Natural killer cell (primary cell): ENCODE measurements around the gene IL13RA1. TPM values are rescaled to one million over a fixed set of nuclear protein-coding genes. Genes with fewer than 3 reads are reported as not detected.

Source experiments
- ATAC-seq, 3 donors: fragments of 150-1000 bp in 2 of 3; fragments of 200-7000 bp in 1 of 3; cut with Tn5 transposase; 1 replicate in 1 of 3; 2 replicates in 2 of 3; pipeline ENCODE4 v1.10.0; 2021; ENCODE audit warnings: mild to moderate bottlenecking in 2 of 3, moderate library complexity in 2 of 3
- DNase-seq, 2 donors: peaks; one replicate each; pipeline versions ENCODE4 v3.0.0 to v3.0.0-alpha.2; 2013 to 2021; ENCODE audit warnings: mixed read lengths in 1 of 2
- H3K27ac ChIP-seq: one replicate; pipeline ENCODE4 v1.5.1; 2013; ENCODE audit warnings: mild to moderate bottlenecking, low read length
- H3K27me3 ChIP-seq: one replicate; pipeline ENCODE4 v1.6.1; 2013; ENCODE audit warnings: low read length; ENCODE audit not compliant: control insufficient read depth, insufficient read depth
- H3K36me3 ChIP-seq: one replicate; pipeline ENCODE4 v1.6.1; 2013; ENCODE audit warnings: low read length; ENCODE audit not compliant: control insufficient read depth, insufficient read depth
- H3K4me1 ChIP-seq: one replicate; pipeline ENCODE4 v1.6.1; 2013; ENCODE audit warnings: low read length; ENCODE audit not compliant: control insufficient read depth, insufficient read depth
- H3K4me3 ChIP-seq: one replicate; pipeline ENCODE4 v1.5.1; 2013; ENCODE audit warnings: low read length
- H3K9me3 ChIP-seq: one replicate; pipeline ENCODE4 v1.6.1; 2013; ENCODE audit warnings: low read length; ENCODE audit not compliant: control insufficient read depth, insufficient read depth
- H3K27ac Mint-ChIP-seq, 2 donors: one replicate each; pipeline ENCODE4 v1.8.0; 2022; ENCODE audit warnings: mild to moderate bottlenecking in 2 of 2, mixed read lengths in 2 of 2, moderate library complexity in 1 of 2
- H3K27me3 Mint-ChIP-seq, 2 donors: one replicate each; pipeline ENCODE4 v1.8.0; 2022; ENCODE audit warnings: low read depth in 2 of 2, mixed read lengths in 2 of 2
- H3K36me3 Mint-ChIP-seq: one replicate; pipeline ENCODE4 v1.8.0; 2022; ENCODE audit warnings: mixed read lengths
- H3K4me1 Mint-ChIP-seq, 2 donors: one replicate each; pipeline ENCODE4 v1.8.0; 2022; ENCODE audit warnings: mixed read lengths in 2 of 2
- H3K4me3 Mint-ChIP-seq: one replicate; pipeline ENCODE4 v1.8.0; 2022; ENCODE audit warnings: mild to moderate bottlenecking, moderate library complexity, mixed read lengths
- H3K9me3 Mint-ChIP-seq, 2 donors: one replicate each; pipeline ENCODE4 v1.8.0; 2022; ENCODE audit warnings: mixed read lengths in 2 of 2
- WGBS: methylation state at CpG from one replicate; pipeline ENCODE4 v1.1.7; 2013; ENCODE audit warnings: missing lambda C conversion rate; ENCODE audit not compliant: insufficient coverage; 5-methylcytosine and 5-hydroxymethylcytosine counted together
- intact Hi-C: fragments of 100-400 bp; cut with micrococcal nuclease; formaldehyde crosslinking; loops from one replicate; pipeline ENCODE4 v1.14.2; 2022
- total RNA-seq, 4 donors: library from RNA; stranded (reverse); fragments of 120-200 nt in 1 of 4; gene quantifications; one replicate each; pipeline versions ENCODE4 v1.2.3 to v1.2.4, GENCODE V29; 2013 to 2022
- TF ChIP-seq, protein P1 (sequence below): fragments of 200-600 bp; IDR thresholded peaks from one replicate; pipeline ENCODE4 v1.8.0; 2022; ENCODE audit warnings: antibody characterized with exemption

The IL13RA1 gene
- total RNA-seq, 3 donors from 2014 or later (not counting 1 experiment from before 2014, with no cell fraction given): 1.5 to 3.3 (median 2.4) TPM

DNA sequence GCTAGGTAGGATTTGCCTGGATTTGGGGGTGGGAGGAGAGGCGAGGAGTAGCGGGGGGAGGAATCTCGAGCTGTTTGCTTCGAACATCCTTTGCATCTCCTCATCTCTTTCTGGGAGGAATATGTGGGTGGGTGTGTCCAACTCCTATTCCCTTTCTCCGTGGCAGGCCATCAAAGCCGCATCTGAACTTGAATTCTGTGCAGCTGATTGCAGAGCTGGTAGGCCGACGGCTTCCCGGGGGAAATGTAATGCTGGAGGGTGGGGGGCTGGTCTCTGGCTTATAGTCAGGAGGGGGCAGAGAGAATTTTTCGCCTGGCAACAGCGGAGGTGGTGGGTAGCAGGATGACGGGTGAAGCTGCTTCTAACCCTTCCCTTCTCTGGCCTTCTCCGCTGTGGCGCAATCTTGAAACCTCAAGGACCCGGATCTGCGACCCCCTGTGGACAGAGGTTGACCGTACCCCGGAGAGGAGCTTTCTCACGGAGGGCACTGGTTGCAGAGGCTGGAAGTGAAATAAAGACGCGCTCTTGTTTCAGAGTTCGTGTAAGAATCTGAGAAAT is 96.8 kb downstream of the IL13RA1 start:
- Mint-ChIP-seq H3K4me3 (peak overlapping the region; percentile 55), H3K36me3 (no peaks in the 10 kb centered on the region), H3K27me3 (peaks cover 50 to 72% of the 10 kb centered on the region in 2 donors), H3K27ac (no peak overlapping the region), H3K4me1 (peaks cover 5 to 12% of the 10 kb centered on the region in 2 donors), H3K9me3 (no peaks in the 10 kb centered on the region)
- Histone ChIP-seq H3K27ac (no peak overlapping the region), H3K4me1 (peaks cover 22% of the 10 kb centered on the region), H3K36me3 (no peaks in the 10 kb centered on the region), H3K9me3 (no peaks in the 10 kb centered on the region), H3K4me3 (no peak overlapping the region), H3K27me3 (peaks cover 15% of the 10 kb centered on the region)
- intact Hi-C loops: no loop called here
- ATAC-seq (no peak), DNase-seq (no peak)
- 4% methylated on average over 17 of the region's 22 CpGs for WGBS
- TF ChIP-seq, protein P1, sequence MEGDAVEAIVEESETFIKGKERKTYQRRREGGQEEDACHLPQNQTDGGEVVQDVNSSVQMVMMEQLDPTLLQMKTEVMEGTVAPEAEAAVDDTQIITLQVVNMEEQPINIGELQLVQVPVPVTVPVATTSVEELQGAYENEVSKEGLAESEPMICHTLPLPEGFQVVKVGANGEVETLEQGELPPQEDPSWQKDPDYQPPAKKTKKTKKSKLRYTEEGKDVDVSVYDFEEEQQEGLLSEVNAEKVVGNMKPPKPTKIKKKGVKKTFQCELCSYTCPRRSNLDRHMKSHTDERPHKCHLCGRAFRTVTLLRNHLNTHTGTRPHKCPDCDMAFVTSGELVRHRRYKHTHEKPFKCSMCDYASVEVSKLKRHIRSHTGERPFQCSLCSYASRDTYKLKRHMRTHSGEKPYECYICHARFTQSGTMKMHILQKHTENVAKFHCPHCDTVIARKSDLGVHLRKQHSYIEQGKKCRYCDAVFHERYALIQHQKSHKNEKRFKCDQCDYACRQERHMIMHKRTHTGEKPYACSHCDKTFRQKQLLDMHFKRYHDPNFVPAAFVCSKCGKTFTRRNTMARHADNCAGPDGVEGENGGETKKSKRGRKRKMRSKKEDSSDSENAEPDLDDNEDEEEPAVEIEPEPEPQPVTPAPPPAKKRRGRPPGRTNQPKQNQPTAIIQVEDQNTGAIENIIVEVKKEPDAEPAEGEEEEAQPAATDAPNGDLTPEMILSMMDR: no peak

GRCh38 chrX:118825227-118825626 is 97.8 kb downstream of the IL13RA1 start:
- intact Hi-C loops: no loop called here
- no peaks in the 10 kb centered on the region for H3K9me3 ChIP-seq
- peaks cover 5 to 12% of the 10 kb centered on the region in 2 donors for H3K4me1 Mint-ChIP-seq
- TF ChIP-seq, protein P1: no peak
- H3K4me1 ChIP-seq: peaks cover 22% of the 10 kb centered on the region
- no peak overlapping the region for H3K27ac ChIP-seq
- 14% methylated on average over 11 of the region's 16 CpGs for WGBS
- H3K4me3 ChIP-seq: no peak overlapping the region
- H3K36me3 ChIP-seq: no peaks in the 10 kb centered on the region
- H3K36me3 Mint-ChIP-seq: no peaks in the 10 kb centered on the region
- ATAC-seq: no peak
- H3K27me3 Mint-ChIP-seq: peaks cover 51 to 77% of the 10 kb centered on the region in 2 donors
- no peak overlapping the region for H3K27ac Mint-ChIP-seq
- no peaks in the 10 kb centered on the region for H3K9me3 Mint-ChIP-seq
- no peak for DNase-seq
- H3K4me3 Mint-ChIP-seq: no peak overlapping the region
- peaks cover 15% of the 10 kb centered on the region for H3K27me3 ChIP-seq

DNA sequence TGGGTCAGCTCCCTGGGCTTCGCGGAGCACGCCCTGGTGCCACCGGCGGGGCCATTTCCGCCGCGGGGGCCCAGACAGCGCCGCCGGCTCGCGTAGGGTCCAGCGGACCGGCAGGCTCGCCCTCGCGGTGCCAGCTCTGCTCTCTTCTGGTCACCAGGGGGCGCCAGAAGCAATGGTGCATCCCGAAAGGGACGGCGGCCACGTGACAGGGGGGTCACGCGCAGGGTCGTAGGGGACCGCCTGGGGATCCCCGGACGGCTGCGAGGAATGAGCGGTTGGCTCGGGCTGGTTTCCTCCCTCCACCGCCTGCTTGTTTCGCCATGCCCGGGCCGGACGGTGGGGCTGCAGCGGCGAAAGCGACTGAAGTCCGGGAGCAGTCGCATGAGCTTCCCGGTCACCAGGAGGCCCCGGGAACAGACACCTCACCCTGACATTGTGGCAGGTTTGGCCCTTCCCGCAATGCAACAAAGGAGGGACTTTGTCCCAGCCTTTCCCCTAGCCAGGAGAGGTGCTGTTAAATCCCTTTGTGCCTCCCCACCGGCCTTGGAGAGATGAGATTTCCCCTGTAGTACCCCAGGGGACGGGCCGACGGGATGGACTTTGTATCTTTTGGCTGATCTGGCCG is 112.0 kb downstream of the IL13RA1 start:
- no peaks in the 10 kb centered on the region for H3K9me3 Mint-ChIP-seq
- Histone ChIP-seq H3K27me3 (peaks cover 4% of the 10 kb centered on the region), H3K9me3 (no peaks in the 10 kb centered on the region), H3K36me3 (no peaks in the 10 kb centered on the region), H3K4me1 (peaks cover 5% of the 10 kb centered on the region), H3K27ac (no peak overlapping the region), H3K4me3 (peak overlapping the region; percentile 27)
- no peak overlapping the region for H3K27ac Mint-ChIP-seq
- WGBS: 8% methylated on average over 49 of the region's 50 CpGs
- DNase-seq (peak; percentile 52 to 66), ATAC-seq (peak; percentile 77 to 96 (median 88))
- H3K36me3 Mint-ChIP-seq: no peaks in the 10 kb centered on the region
- peaks cover 7 to 10% of the 10 kb centered on the region in 2 donors for H3K27me3 Mint-ChIP-seq
- intact Hi-C loops: no loop called here
- peak overlapping the region; percentile 58 for H3K4me3 Mint-ChIP-seq
- no peaks in the 10 kb centered on the region for H3K4me1 Mint-ChIP-seq
- TF ChIP-seq, protein P1: peak; percentile 59

Other genes with a start within 250 kb of the IL13RA1 start
- gene DOCK11, start 231.8 kb upstream of the IL13RA1 start, total RNA-seq: 100 to 1,000 TPM; 108 to 130 (median 117) TPM
- gene ZCCHC12, start 96.2 kb downstream of the IL13RA1 start, total RNA-seq: not detected
- gene LONRF3, start 247.0 kb downstream of the IL13RA1 start, total RNA-seq: 10 to 100 TPM; 13.4 to 21.2 (median 17.4) TPM